Stimulated activated CD8-positive, alpha-beta memory T cell treated with anti-CD3 and anti-CD28 coated beads, Interleukin-4, amount 100 ng/mL, for 1 hour (primary cell): ENCODE data around the gene KIF5B.
"Not testable (repeated sequence)": the region's sequence is repeated elsewhere in the genome, so short reads cannot be mapped to it uniquely, and the experiment has no call there.

Experiments used
- DNase-seq, 2 donors: peaks; one replicate each; pipeline ENCODE4 v3.0.0-alpha.2; 2020; ENCODE audit warnings: low read depth in 2 of 2, low spot score in 1 of 2

Gene KIF5B

GRCh38 chr10:32017044-32017443 is 39.2 kb downstream of the KIF5B start:
- no peak for DNase-seq

- no peak for DNase-seq
These were observed 40.8 kb downstream of the KIF5B start for GRCh38 chr10:32015386-32015785.

GRCh38 chr10:32007026-32007425 is 49.2 kb downstream of the KIF5B start:
- DNase-seq = no peak

- DNase-seq = no peak
These were observed 51.2 kb downstream of the KIF5B start for GRCh38 chr10:32005050-32005449.

GRCh38 chr10:32004161-32004591 is 52.0 kb downstream of the KIF5B start:
- DNase-seq = no peak

GRCh38 chr10:32002531-32002930 is 53.7 kb downstream of the KIF5B start:
- no peak for DNase-seq

GRCh38 chr10:32000937-32001336 is 55.3 kb downstream of the KIF5B start:
- DNase-seq = no peak

- no peak for DNase-seq
These were observed 56.4 kb downstream of the KIF5B start for GRCh38 chr10:31999836-32000235.

- no peak for DNase-seq
These were observed 57.1 kb downstream of the KIF5B start for GRCh38 chr10:31999070-31999660.

GRCh38 chr10:31994926-31995325 is 61.3 kb downstream of the KIF5B start:
- no peak for DNase-seq

GRCh38 chr10:31990937-31991336 is 65.3 kb downstream of the KIF5B start:
- DNase-seq = no peak

GRCh38 chr10:31987786-31988185 is 68.4 kb downstream of the KIF5B start:
- not testable (repeated sequence) for DNase-seq

GRCh38 chr10:31982111-31982510 is 74.1 kb downstream of the KIF5B start:
- no peak for DNase-seq

- no peak for DNase-seq
These were observed 75.8 kb downstream of the KIF5B start for GRCh38 chr10:31980471-31980870.

GRCh38 chr10:31979071-31979470 is 77.2 kb downstream of the KIF5B start:
- DNase-seq = not testable (repeated sequence)

GRCh38 chr10:31978156-31978483 is 78.1 kb downstream of the KIF5B start:
- no peak for DNase-seq

- DNase-seq = no peak
These were observed 78.6 kb downstream of the KIF5B start for GRCh38 chr10:31977440-31978155.

GRCh38 chr10:31975157-31975765 is 81.0 kb downstream of the KIF5B start:
- no peak for DNase-seq

GRCh38 chr10:31974434-31975124 is 81.6 kb downstream of the KIF5B start:
- DNase-seq = no peak

- DNase-seq = no peak
These were observed 83.6 kb downstream of the KIF5B start for GRCh38 chr10:31972519-31973041.

- not testable (repeated sequence) for DNase-seq
These were observed 86.4 kb downstream of the KIF5B start for GRCh38 chr10:31969847-31970246.

- no peak for DNase-seq
These were observed 92.6 kb downstream of the KIF5B start for GRCh38 chr10:31963589-31963980.
